ENCODE data around the gene POLR3C. TPM values are rescaled to one million over a fixed set of nuclear protein-coding genes. Genes with fewer than 3 reads are reported as not detected.
"Not testable (repeated sequence)": the region's sequence is repeated elsewhere in the genome, so short reads cannot be mapped to it uniquely, and the experiment has no call there.

Gene POLR3C
- total RNA-seq, 1 experiment from 2014 or later: 24.9 TPM

DNA sequence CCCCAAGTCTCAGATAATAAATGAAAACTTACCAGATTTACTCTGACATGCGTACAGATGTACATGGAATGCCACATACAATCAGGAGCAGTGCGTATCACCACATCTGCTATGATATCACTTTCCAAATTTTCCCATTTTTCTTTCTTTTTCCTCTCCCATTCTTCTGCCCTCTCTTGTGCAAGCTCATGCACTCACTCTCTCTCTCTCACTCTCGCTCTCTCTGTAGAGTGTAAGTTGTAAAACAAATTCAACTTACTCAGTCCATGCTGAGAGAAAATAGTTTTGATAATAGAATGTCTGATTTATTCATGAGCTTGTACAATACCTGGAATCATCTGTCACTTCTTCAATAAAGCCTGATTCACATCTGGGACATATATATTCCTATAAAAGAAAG is 35.4 kb upstream of the POLR3C start (continued):
- TF ChIP-seq, protein P1, sequence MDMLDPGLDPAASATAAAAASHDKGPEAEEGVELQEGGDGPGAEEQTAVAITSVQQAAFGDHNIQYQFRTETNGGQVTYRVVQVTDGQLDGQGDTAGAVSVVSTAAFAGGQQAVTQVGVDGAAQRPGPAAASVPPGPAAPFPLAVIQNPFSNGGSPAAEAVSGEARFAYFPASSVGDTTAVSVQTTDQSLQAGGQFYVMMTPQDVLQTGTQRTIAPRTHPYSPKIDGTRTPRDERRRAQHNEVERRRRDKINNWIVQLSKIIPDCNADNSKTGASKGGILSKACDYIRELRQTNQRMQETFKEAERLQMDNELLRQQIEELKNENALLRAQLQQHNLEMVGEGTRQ (CRISPR knock-in tag; IDR thresholded peaks at IDR 0.05): no peak
- TF ChIP-seq ESRRA (CRISPR knock-in tag; IDR thresholded peaks at IDR 0.05; ENCODE audit: borderline replicate concordance) (no peak), HMGA2 (CRISPR knock-in tag; IDR thresholded peaks at IDR 0.05) (no peak), ETV6 (CRISPR knock-in tag; IDR thresholded peaks at IDR 0.05) (no peak), ZNF423 (CRISPR knock-in tag; IDR thresholded peaks at IDR 0.05) (no peak), NR2C2 (CRISPR knock-in tag; IDR thresholded peaks at IDR 0.05) (no peak), FOXJ3 (CRISPR knock-in tag; IDR thresholded peaks at IDR 0.05; ENCODE audit: borderline replicate concordance) (no peak), ZNF219 (CRISPR knock-in tag; IDR thresholded peaks at IDR 0.05; ENCODE audit: borderline replicate concordance) (no peak), TP53 (CRISPR knock-in tag; IDR thresholded peaks at IDR 0.05) (no peak), OVOL2 (CRISPR knock-in tag; IDR thresholded peaks at IDR 0.05; ENCODE audit: borderline replicate concordance) (no peak)
- TF ChIP-seq, protein P2, sequence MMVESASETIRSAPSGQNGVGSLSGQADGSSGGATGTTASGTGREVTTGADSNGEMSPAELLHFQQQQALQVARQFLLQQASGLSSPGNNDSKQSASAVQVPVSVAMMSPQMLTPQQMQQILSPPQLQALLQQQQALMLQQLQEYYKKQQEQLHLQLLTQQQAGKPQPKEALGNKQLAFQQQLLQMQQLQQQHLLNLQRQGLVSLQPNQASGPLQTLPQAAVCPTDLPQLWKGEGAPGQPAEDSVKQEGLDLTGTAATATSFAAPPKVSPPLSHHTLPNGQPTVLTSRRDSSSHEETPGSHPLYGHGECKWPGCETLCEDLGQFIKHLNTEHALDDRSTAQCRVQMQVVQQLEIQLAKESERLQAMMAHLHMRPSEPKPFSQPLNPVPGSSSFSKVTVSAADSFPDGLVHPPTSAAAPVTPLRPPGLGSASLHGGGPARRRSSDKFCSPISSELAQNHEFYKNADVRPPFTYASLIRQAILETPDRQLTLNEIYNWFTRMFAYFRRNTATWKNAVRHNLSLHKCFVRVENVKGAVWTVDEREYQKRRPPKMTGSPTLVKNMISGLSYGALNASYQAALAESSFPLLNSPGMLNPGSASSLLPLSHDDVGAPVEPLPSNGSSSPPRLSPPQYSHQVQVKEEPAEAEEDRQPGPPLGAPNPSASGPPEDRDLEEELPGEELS (CRISPR knock-in tag; IDR thresholded peaks at IDR 0.05): no peak
- TF ChIP-seq, protein P3, sequence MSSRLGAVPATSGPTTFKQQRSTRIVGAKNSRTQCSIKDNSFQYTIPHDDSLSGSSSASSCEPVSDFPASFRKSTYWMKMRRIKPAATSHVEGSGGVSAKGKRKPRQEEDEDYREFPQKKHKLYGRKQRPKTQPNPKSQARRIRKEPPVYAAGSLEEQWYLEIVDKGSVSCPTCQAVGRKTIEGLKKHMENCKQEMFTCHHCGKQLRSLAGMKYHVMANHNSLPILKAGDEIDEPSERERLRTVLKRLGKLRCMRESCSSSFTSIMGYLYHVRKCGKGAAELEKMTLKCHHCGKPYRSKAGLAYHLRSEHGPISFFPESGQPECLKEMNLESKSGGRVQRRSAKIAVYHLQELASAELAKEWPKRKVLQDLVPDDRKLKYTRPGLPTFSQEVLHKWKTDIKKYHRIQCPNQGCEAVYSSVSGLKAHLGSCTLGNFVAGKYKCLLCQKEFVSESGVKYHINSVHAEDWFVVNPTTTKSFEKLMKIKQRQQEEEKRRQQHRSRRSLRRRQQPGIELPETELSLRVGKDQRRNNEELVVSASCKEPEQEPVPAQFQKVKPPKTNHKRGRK (CRISPR knock-in tag; IDR thresholded peaks at IDR 0.05; ENCODE audit: borderline replicate concordance): no peak
- TF ChIP-seq, protein P4, sequence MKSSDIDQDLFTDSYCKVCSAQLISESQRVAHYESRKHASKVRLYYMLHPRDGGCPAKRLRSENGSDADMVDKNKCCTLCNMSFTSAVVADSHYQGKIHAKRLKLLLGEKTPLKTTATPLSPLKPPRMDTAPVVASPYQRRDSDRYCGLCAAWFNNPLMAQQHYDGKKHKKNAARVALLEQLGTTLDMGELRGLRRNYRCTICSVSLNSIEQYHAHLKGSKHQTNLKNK (CRISPR knock-in tag; IDR thresholded peaks at IDR 0.05): no peak
- TF ChIP-seq, protein P5, sequence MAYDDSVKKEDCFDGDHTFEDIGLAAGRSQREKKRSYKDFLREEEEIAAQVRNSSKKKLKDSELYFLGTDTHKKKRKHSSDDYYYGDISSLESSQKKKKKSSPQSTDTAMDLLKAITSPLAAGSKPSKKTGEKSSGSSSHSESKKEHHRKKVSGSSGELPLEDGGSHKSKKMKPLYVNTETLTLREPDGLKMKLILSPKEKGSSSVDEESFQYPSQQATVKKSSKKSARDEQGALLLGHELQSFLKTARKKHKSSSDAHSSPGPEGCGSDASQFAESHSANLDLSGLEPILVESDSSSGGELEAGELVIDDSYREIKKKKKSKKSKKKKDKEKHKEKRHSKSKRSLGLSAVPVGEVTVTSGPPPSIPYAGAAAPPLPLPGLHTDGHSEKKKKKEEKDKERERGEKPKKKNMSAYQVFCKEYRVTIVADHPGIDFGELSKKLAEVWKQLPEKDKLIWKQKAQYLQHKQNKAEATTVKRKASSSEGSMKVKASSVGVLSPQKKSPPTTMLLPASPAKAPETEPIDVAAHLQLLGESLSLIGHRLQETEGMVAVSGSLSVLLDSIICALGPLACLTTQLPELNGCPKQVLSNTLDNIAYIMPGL (CRISPR knock-in tag; IDR thresholded peaks at IDR 0.05): no peak
- TF ChIP-seq, protein P6, sequence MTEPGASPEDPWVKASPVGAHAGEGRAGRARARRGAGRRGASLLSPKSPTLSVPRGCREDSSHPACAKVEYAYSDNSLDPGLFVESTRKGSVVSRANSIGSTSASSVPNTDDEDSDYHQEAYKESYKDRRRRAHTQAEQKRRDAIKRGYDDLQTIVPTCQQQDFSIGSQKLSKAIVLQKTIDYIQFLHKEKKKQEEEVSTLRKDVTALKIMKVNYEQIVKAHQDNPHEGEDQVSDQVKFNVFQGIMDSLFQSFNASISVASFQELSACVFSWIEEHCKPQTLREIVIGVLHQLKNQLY (CRISPR knock-in tag; IDR thresholded peaks at IDR 0.05): no peak

DNA sequence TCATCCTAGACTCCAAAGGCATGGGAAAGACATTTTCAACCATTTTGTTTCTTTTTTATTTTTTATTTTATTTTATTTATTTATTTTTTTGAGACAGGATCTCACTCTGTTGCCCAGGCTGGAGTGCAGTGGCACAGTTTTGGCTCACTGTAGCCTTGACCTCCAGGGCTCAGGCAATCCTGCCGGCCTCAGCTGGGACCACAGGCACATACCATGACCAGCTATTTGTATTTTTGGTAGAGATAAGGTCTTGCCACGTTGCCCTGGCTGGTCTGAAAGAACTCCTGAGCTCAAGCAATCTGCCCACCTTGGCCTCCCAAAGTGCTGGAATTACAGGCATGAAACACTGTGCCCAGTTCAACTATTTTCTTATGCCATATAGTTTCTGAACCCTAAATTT is 32.1 kb upstream of the POLR3C start:
- H3K27me3 Mint-ChIP-seq (ENCODE audit: low read depth); H3K4me3 Mint-ChIP-seq; CTCF ChIA-PET: not testable (repeated sequence)

DNA sequence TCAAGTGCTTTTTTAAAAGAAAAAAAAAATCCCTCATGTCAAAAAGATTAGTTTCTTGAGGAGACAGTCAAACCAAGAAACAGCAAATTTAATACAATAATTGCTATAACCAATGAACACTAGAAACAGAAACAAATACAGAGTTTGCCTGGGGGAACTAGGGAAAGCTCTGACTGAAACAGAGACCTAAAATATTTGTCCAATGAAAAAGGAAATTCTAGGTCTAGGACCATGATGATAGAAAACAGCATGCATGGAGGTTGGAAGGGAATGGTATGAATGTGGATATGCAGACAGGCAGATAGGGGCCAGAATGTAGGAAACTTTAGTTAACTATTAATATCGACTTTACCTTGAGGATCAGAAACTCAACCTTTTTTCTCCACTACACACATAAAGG is 31.5 kb upstream of the POLR3C start:
- DNase-seq (ENCODE audit: low spot score): no peak
- H3K9me3 Mint-ChIP-seq: peaks cover 25% of the 10 kb centered on the region
- CTCF ChIA-PET: no interaction called here
- H3K36me3 Mint-ChIP-seq: peaks cover 31% of the 10 kb centered on the region
- no peak for ATAC-seq
- POLR2A ChIA-PET: no interaction called here
- H3K27ac Mint-ChIP-seq: no peak overlapping the region
- no peaks in the 10 kb centered on the region; the same call in 1 of the 2 replicates for H3K27me3 Mint-ChIP-seq (ENCODE audit: low read depth)
- no peaks in the 10 kb centered on the region for H3K4me1 Mint-ChIP-seq
- H3K4me3 Mint-ChIP-seq: no peak overlapping the region
- TF ChIP-seq SMAD3 (CRISPR knock-in tag; IDR thresholded peaks at IDR 0.05; ENCODE audit: borderline replicate concordance) (no peak), HMGA2 (CRISPR knock-in tag; IDR thresholded peaks at IDR 0.05) (no peak), RORB (CRISPR knock-in tag; IDR thresholded peaks at IDR 0.05) (no peak), PRRX2 (CRISPR knock-in tag; IDR thresholded peaks at IDR 0.05) (no peak), MYBL2 (CRISPR knock-in tag; IDR thresholded peaks at IDR 0.05) (no peak), TEAD4 (CRISPR knock-in tag; IDR thresholded peaks at IDR 0.05) (no peak), ZNF219 (CRISPR knock-in tag; IDR thresholded peaks at IDR 0.05; ENCODE audit: borderline replicate concordance) (no peak), EMX1 (CRISPR knock-in tag; IDR thresholded peaks at IDR 0.05) (no peak), NFYB (CRISPR knock-in tag; conservative IDR thresholded peaks at IDR 0.05; ENCODE audit: low read depth) (no peak), IRF2 (CRISPR knock-in tag; IDR thresholded peaks at IDR 0.05; ENCODE audit: borderline replicate concordance, low read depth) (no peak)
- TF ChIP-seq, protein P7, sequence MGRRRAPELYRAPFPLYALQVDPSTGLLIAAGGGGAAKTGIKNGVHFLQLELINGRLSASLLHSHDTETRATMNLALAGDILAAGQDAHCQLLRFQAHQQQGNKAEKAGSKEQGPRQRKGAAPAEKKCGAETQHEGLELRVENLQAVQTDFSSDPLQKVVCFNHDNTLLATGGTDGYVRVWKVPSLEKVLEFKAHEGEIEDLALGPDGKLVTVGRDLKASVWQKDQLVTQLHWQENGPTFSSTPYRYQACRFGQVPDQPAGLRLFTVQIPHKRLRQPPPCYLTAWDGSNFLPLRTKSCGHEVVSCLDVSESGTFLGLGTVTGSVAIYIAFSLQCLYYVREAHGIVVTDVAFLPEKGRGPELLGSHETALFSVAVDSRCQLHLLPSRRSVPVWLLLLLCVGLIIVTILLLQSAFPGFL (CRISPR knock-in tag; IDR thresholded peaks at IDR 0.05; ENCODE audit: borderline replicate concordance): no peak
- TF ChIP-seq, protein P8, sequence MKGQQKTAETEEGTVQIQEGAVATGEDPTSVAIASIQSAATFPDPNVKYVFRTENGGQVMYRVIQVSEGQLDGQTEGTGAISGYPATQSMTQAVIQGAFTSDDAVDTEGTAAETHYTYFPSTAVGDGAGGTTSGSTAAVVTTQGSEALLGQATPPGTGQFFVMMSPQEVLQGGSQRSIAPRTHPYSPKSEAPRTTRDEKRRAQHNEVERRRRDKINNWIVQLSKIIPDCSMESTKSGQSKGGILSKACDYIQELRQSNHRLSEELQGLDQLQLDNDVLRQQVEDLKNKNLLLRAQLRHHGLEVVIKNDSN (CRISPR knock-in tag; IDR thresholded peaks at IDR 0.05): no peak

More for the DNA sequence above, 32.1 kb upstream of the POLR3C start:
- Mint-ChIP-seq H3K9me3 (peaks cover 20% of the 10 kb centered on the region), H3K36me3 (peaks cover 26% of the 10 kb centered on the region)
- POLR2A ChIA-PET; DNase-seq (ENCODE audit: low spot score); H3K27ac Mint-ChIP-seq; ATAC-seq; H3K4me1 Mint-ChIP-seq: not testable (repeated sequence)
